Activated naive CD4-positive, alpha-beta T cell treated with anti-CD3 and anti-CD28 coated beads for 36 hours (primary cell): ENCODE data around the gene KRT75. TPM values are rescaled to one million over a fixed set of nuclear protein-coding genes. Genes with fewer than 3 reads are reported as not detected.
"Not testable (repeated sequence)": the region's sequence is repeated elsewhere in the genome, so short reads cannot be mapped to it uniquely, and the experiment has no call there.

ENCODE experiments used
- CTCF ChIA-PET: fragments of 350-600 bp; sonication (Branson Sonifier 250); formaldehyde crosslinking; loops from one replicate; lab custom pipeline; 2021; ENCODE audit warnings: antibody characterized with exemption; lab: Charles Lee
- DNase-seq: peaks from one replicate; pipeline ENCODE4 v3.0.0-alpha.2; 2020
- H3K27ac Mint-ChIP-seq: one replicate; pipeline ENCODE4 v1.8.0; 2021; ENCODE audit warnings: mild to moderate bottlenecking, mixed read lengths
- H3K27me3 Mint-ChIP-seq: one replicate; pipeline ENCODE4 v1.8.0; 2021; ENCODE audit warnings: low read depth, mixed read lengths
- H3K36me3 Mint-ChIP-seq: one replicate; pipeline ENCODE4 v1.8.0; 2021; ENCODE audit warnings: low read depth, mixed read lengths
- H3K4me1 Mint-ChIP-seq: one replicate; pipeline ENCODE4 v1.8.0; 2021; ENCODE audit warnings: low read depth, mixed read lengths
- H3K4me3 Mint-ChIP-seq: one replicate; pipeline ENCODE4 v1.8.0; 2021; ENCODE audit warnings: mild to moderate bottlenecking, moderate library complexity, mixed read lengths
- H3K9me3 Mint-ChIP-seq: one replicate; pipeline ENCODE4 v1.8.0; 2021; ENCODE audit warnings: mixed read lengths
- intact Hi-C: fragments of 100-400 bp; cut with micrococcal nuclease; formaldehyde crosslinking; loops from one replicate; pipeline ENCODE4 v1.15.1; 2023
- total RNA-seq, 2 experiments: library from RNA; stranded (reverse); gene quantifications; one replicate each; pipeline ENCODE4 v1.2.3, GENCODE V29; 2021

KRT75 gene
- total RNA-seq, 2 experiments from 2014 or later = not detected

- CTCF ChIA-PET, intact Hi-C loops, H3K36me3 Mint-ChIP-seq, H3K27me3 Mint-ChIP-seq, H3K4me1 Mint-ChIP-seq, DNase-seq, H3K27ac Mint-ChIP-seq, H3K9me3 Mint-ChIP-seq, H3K4me3 Mint-ChIP-seq: not testable (repeated sequence)
Measured at GRCh38 chr12:52410589-52411248, 23.5 kb downstream of the KRT75 start.

- CTCF ChIA-PET = no interaction called here
- Mint-ChIP-seq H3K9me3 (no peaks in the 10 kb centered on the region), H3K4me1 (no peaks in the 10 kb centered on the region), H3K27me3 (no peaks in the 10 kb centered on the region), H3K36me3 (no peaks in the 10 kb centered on the region), H3K27ac (no peak overlapping the region), H3K4me3 (no peak overlapping the region)
- DNase-seq = no peak
- intact Hi-C loops = no loop called here
Measured at GRCh38 chr12:52407918-52408317, 26.3 kb downstream of the KRT75 start.

- H3K27me3 Mint-ChIP-seq = no peaks in the 10 kb centered on the region
- intact Hi-C loops = no loop called here
- H3K27ac Mint-ChIP-seq = no peak within 1 kb of the TSS
- CTCF ChIA-PET = interaction anchor here (0.6 kb wide), 1 partner anchor 721 kb away, joined by 3 read pairs; no protein-coding TSS in a partner anchor
- H3K9me3 Mint-ChIP-seq = no peaks in the 10 kb centered on the region
- no peaks in the 10 kb centered on the region for H3K4me1 Mint-ChIP-seq
- DNase-seq = no peak
- no peak within 1 kb of the TSS for H3K4me3 Mint-ChIP-seq
- H3K36me3 Mint-ChIP-seq = no peaks in the 10 kb centered on the region
Measured at GRCh38 chr12:52405922-52406385, 28.2 kb downstream of the KRT75 start, which contains the start of gene KRT82. TSS of gene KRT82 (minus strand) at chr12:52406335. CDS start at chr12:52406277, 58 bp downstream.

- DNase-seq = no peak
- Mint-ChIP-seq H3K4me1 (no peaks in the 10 kb centered on the region), H3K27ac (no peak overlapping the region), H3K9me3 (no peaks in the 10 kb centered on the region), H3K27me3 (no peaks in the 10 kb centered on the region), H3K36me3 (no peaks in the 10 kb centered on the region), H3K4me3 (no peak overlapping the region)
- CTCF ChIA-PET = no interaction called here
- intact Hi-C loops = no loop called here
Measured at GRCh38 chr12:52404951-52405350, 29.2 kb downstream of the KRT75 start.

GRCh38 chr12:52403561-52403960 is 30.6 kb downstream of the KRT75 start:
- intact Hi-C loops = no loop called here
- no peak overlapping the region for H3K27ac Mint-ChIP-seq
- no peaks in the 10 kb centered on the region for H3K4me1 Mint-ChIP-seq
- no peak for DNase-seq
- H3K36me3 Mint-ChIP-seq = no peaks in the 10 kb centered on the region
- no peaks in the 10 kb centered on the region for H3K27me3 Mint-ChIP-seq
- no peak overlapping the region for H3K4me3 Mint-ChIP-seq
- CTCF ChIA-PET = interaction anchor here (0.6 kb wide), 1 partner anchor 479 kb away, joined by 4 read pairs; no protein-coding TSS in a partner anchor
- H3K9me3 Mint-ChIP-seq = no peaks in the 10 kb centered on the region

GRCh38 chr12:52402873-52403540 is 31.2 kb downstream of the KRT75 start:
- no peak for DNase-seq
- Mint-ChIP-seq H3K27me3 (no peaks in the 10 kb centered on the region), H3K36me3 (no peaks in the 10 kb centered on the region), H3K4me3 (no peak overlapping the region), H3K27ac (no peak overlapping the region), H3K4me1 (no peaks in the 10 kb centered on the region), H3K9me3 (no peaks in the 10 kb centered on the region)
- intact Hi-C loops = no loop called here
- CTCF ChIA-PET = interaction anchor here (0.6 kb wide), 1 partner anchor 480 kb away, joined by 4 read pairs; no protein-coding TSS in a partner anchor

GRCh38 chr12:52402377-52402776 is 31.8 kb downstream of the KRT75 start:
- no peaks in the 10 kb centered on the region for H3K36me3 Mint-ChIP-seq
- H3K9me3 Mint-ChIP-seq = no peaks in the 10 kb centered on the region
- H3K4me1 Mint-ChIP-seq = no peaks in the 10 kb centered on the region
- DNase-seq = no peak
- intact Hi-C loops = no loop called here
- no peak overlapping the region for H3K4me3 Mint-ChIP-seq
- CTCF ChIA-PET = no interaction called here
- no peak overlapping the region for H3K27ac Mint-ChIP-seq
- H3K27me3 Mint-ChIP-seq = no peaks in the 10 kb centered on the region

GRCh38 chr12:52401926-52402325 is 32.2 kb downstream of the KRT75 start:
- H3K4me1 Mint-ChIP-seq = no peaks in the 10 kb centered on the region
- H3K27ac Mint-ChIP-seq = no peak overlapping the region
- DNase-seq = no peak
- H3K27me3 Mint-ChIP-seq = no peaks in the 10 kb centered on the region
- no peaks in the 10 kb centered on the region for H3K9me3 Mint-ChIP-seq
- intact Hi-C loops = no loop called here
- no peaks in the 10 kb centered on the region for H3K36me3 Mint-ChIP-seq
- no peak overlapping the region for H3K4me3 Mint-ChIP-seq
- CTCF ChIA-PET = no interaction called here

- intact Hi-C loops = no loop called here
Measured at GRCh38 chr12:52401526-52401925, 32.6 kb downstream of the KRT75 start.

GRCh38 chr12:52400906-52401305 is 33.3 kb downstream of the KRT75 start:
- DNase-seq = no peak
- Mint-ChIP-seq H3K36me3 (no peaks in the 10 kb centered on the region), H3K9me3 (no peaks in the 10 kb centered on the region), H3K4me1 (no peaks in the 10 kb centered on the region), H3K27me3 (no peaks in the 10 kb centered on the region), H3K4me3 (no peak overlapping the region), H3K27ac (no peak overlapping the region)
- CTCF ChIA-PET = interaction anchor here (1.6 kb wide), 1 partner anchor 479 kb away, joined by 5 read pairs; no protein-coding TSS in a partner anchor
- intact Hi-C loops = no loop called here

More at GRCh38 chr12:52401526-52401925, 32.6 kb downstream of the KRT75 start:
- Mint-ChIP-seq H3K4me3 (no peak overlapping the region), H3K9me3 (no peaks in the 10 kb centered on the region), H3K27ac (no peak overlapping the region), H3K27me3 (no peaks in the 10 kb centered on the region), H3K36me3 (no peaks in the 10 kb centered on the region), H3K4me1 (no peaks in the 10 kb centered on the region)
- CTCF ChIA-PET = interaction anchor here (1.6 kb wide), 1 partner anchor 479 kb away, joined by 5 read pairs; no protein-coding TSS in a partner anchor
- no peak for DNase-seq

- intact Hi-C loops = no loop called here
- no peaks in the 10 kb centered on the region for H3K27me3 Mint-ChIP-seq
- DNase-seq = no peak
Measured at GRCh38 chr12:52399756-52400155, 34.4 kb downstream of the KRT75 start.

GRCh38 chr12:52398176-52398575 is 36.0 kb downstream of the KRT75 start:
- H3K4me3 Mint-ChIP-seq = no peak overlapping the region
- H3K9me3 Mint-ChIP-seq = no peaks in the 10 kb centered on the region
- intact Hi-C loops = no loop called here
- no peaks in the 10 kb centered on the region for H3K4me1 Mint-ChIP-seq
- H3K36me3 Mint-ChIP-seq = no peaks in the 10 kb centered on the region
- CTCF ChIA-PET = interaction anchor here (0.6 to 2.0 kb wide), 2 partner anchors 25 to 71 kb away, joined by 4 to 5 read pairs; no protein-coding TSS in a partner anchor
- H3K27ac Mint-ChIP-seq = no peak overlapping the region
- DNase-seq = no peak
- H3K27me3 Mint-ChIP-seq = no peaks in the 10 kb centered on the region

More at GRCh38 chr12:52399756-52400155, 34.4 kb downstream of the KRT75 start:
- Mint-ChIP-seq H3K4me1 (no peaks in the 10 kb centered on the region), H3K4me3 (no peak overlapping the region), H3K27ac (no peak overlapping the region), H3K36me3 (no peaks in the 10 kb centered on the region), H3K9me3 (no peaks in the 10 kb centered on the region)
- CTCF ChIA-PET = interaction anchor here (1.2 to 2.0 kb wide), 2 partner anchors 18 to 27 kb away, joined by 3 to 5 read pairs; no protein-coding TSS in a partner anchor
